ENCODE results near the gene RNF44. TPM values are rescaled to one million over a fixed set of nuclear protein-coding genes. Genes with fewer than 3 reads are reported as not detected.

Gene RNF44
- total RNA-seq, 1 donor from 2014 or later, result 169 TPM

GRCh38 chr5:176545388-176545736 is 8.2 kb upstream of the RNF44 start:
- no peaks in the 10 kb centered on the region for H3K9me3 Mint-ChIP-seq
- no peaks in the 10 kb centered on the region for H3K36me3 Mint-ChIP-seq
- no peak overlapping the region for H3K4me3 Mint-ChIP-seq
- no peaks in the 10 kb centered on the region for H3K27me3 Mint-ChIP-seq (ENCODE audit: low read depth)
- TF ChIP-seq CTCF (IDR thresholded peaks at IDR 0.05; ENCODE audit: unreplicated experiment), result no peak
- H3K27ac Mint-ChIP-seq, result no peak overlapping the region
- H3K4me1 Mint-ChIP-seq, result peaks cover 25% of the 10 kb centered on the region
- no peak for DNase-seq (ENCODE audit: low spot score in 2 of 2, unreplicated experiment in 2 of 2)

GRCh38 chr5:176543428-176544182 is 6.4 kb upstream of the RNF44 start:
- Mint-ChIP-seq H3K9me3 (no peaks in the 10 kb centered on the region), H3K4me1 (peaks cover 26% of the 10 kb centered on the region), H3K27ac (peak overlapping the region; percentile 85), H3K27me3 (ENCODE audit: low read depth) (no peaks in the 10 kb centered on the region), H3K4me3 (peak overlapping the region; percentile 85), H3K36me3 (no peaks in the 10 kb centered on the region)
- DNase-seq (ENCODE audit: low spot score in 2 of 2, unreplicated experiment in 2 of 2), result peak in 1 of 2 experiments; percentile 71
- no peak for TF ChIP-seq CTCF (IDR thresholded peaks at IDR 0.05; ENCODE audit: unreplicated experiment)

GRCh38 chr5:176542596-176543427 is 5.6 kb upstream of the RNF44 start:
- Mint-ChIP-seq H3K36me3 (no peaks in the 10 kb centered on the region), H3K4me3 (peak overlapping the region; percentile 75), H3K4me1 (peaks cover 32% of the 10 kb centered on the region), H3K27me3 (ENCODE audit: low read depth) (no peaks in the 10 kb centered on the region), H3K27ac (peak overlapping the region; percentile 90), H3K9me3 (no peaks in the 10 kb centered on the region)
- DNase-seq (ENCODE audit: low spot score in 2 of 2, unreplicated experiment in 2 of 2), result no peak
- TF ChIP-seq CTCF (IDR thresholded peaks at IDR 0.05; ENCODE audit: unreplicated experiment), result no peak

GRCh38 chr5:176542135-176542595 is 5.0 kb upstream of the RNF44 start:
- Mint-ChIP-seq H3K27me3 (ENCODE audit: low read depth) (no peaks in the 10 kb centered on the region), H3K4me3 (peak overlapping the region; percentile 75), H3K4me1 (peaks cover 32% of the 10 kb centered on the region), H3K27ac (peak overlapping the region; percentile 90), H3K36me3 (no peaks in the 10 kb centered on the region), H3K9me3 (no peaks in the 10 kb centered on the region)
- no peak for DNase-seq (ENCODE audit: low spot score in 2 of 2, unreplicated experiment in 2 of 2)
- TF ChIP-seq CTCF (IDR thresholded peaks at IDR 0.05; ENCODE audit: unreplicated experiment), result no peak

- H3K4me3 Mint-ChIP-seq, result peak overlapping the region; percentile 75
- H3K4me1 Mint-ChIP-seq, result peaks cover 32% of the 10 kb centered on the region
- H3K27ac Mint-ChIP-seq, result peak overlapping the region; percentile 90
- no peaks in the 10 kb centered on the region for H3K9me3 Mint-ChIP-seq
- DNase-seq (ENCODE audit: low spot score in 2 of 2, unreplicated experiment in 2 of 2), result no peak
- no peak for TF ChIP-seq CTCF (IDR thresholded peaks at IDR 0.05; ENCODE audit: unreplicated experiment)
- no peaks in the 10 kb centered on the region for H3K36me3 Mint-ChIP-seq
- no peaks in the 10 kb centered on the region for H3K27me3 Mint-ChIP-seq (ENCODE audit: low read depth)
Measured at GRCh38 chr5:176541338-176542134, 4.3 kb upstream of the RNF44 start.
